Large intestine (tissue), 3 donors: ENCODE measurements around the gene PDZK1IP1. TPM values are rescaled to one million over a fixed set of nuclear protein-coding genes. Genes with fewer than 3 reads are reported as not detected.
A peak's percentile ranks its signal among the peaks of the same experiment; 100 is the strongest.

ENCODE experiments used
- DNase-seq, 2 donors: peaks; one replicate each; pipeline versions ENCODE4 v3.0.0 to v3.0.0-alpha.2; 2013
- H3K27ac ChIP-seq: one replicate; pipeline ENCODE4 v1.5.1; 2013; ENCODE audit warnings: low read length
- H3K27me3 ChIP-seq: 2 replicates; pipeline ENCODE4 v1.6.1; 2013; ENCODE audit warnings: low read length; ENCODE audit not compliant: control insufficient read depth, insufficient read depth
- H3K36me3 ChIP-seq: 2 replicates; pipeline ENCODE4 v1.6.1; 2013; ENCODE audit warnings: low read length; ENCODE audit not compliant: control insufficient read depth, insufficient read depth
- H3K4me1 ChIP-seq: one replicate; pipeline ENCODE4 v1.6.1; 2013; ENCODE audit warnings: low read length; ENCODE audit not compliant: control insufficient read depth, insufficient read depth
- H3K4me3 ChIP-seq: one replicate; pipeline ENCODE4 v1.5.1; 2013; ENCODE audit warnings: low read length
- H3K9me3 ChIP-seq: one replicate; pipeline ENCODE4 v1.6.1; 2013; ENCODE audit warnings: mild to moderate bottlenecking, low read depth, low read length, moderate library complexity; ENCODE audit not compliant: control insufficient read depth
- WGBS: methylation state at CpG from one replicate; pipeline ENCODE4 v1.1.5; 2013; ENCODE audit warnings: low lambda C conversion rate; ENCODE audit not compliant: insufficient coverage; 5-methylcytosine and 5-hydroxymethylcytosine counted together
- polyA plus RNA-seq: library from polyadenylated mRNA; unstranded; fragments of 120-200 nt; gene quantifications from one replicate; pipeline ENCODE4 v1.2.1, GENCODE V29; 2013

PDZK1IP1 gene
- polyA plus RNA-seq, 1 donor, result 14.6 TPM

DNA sequence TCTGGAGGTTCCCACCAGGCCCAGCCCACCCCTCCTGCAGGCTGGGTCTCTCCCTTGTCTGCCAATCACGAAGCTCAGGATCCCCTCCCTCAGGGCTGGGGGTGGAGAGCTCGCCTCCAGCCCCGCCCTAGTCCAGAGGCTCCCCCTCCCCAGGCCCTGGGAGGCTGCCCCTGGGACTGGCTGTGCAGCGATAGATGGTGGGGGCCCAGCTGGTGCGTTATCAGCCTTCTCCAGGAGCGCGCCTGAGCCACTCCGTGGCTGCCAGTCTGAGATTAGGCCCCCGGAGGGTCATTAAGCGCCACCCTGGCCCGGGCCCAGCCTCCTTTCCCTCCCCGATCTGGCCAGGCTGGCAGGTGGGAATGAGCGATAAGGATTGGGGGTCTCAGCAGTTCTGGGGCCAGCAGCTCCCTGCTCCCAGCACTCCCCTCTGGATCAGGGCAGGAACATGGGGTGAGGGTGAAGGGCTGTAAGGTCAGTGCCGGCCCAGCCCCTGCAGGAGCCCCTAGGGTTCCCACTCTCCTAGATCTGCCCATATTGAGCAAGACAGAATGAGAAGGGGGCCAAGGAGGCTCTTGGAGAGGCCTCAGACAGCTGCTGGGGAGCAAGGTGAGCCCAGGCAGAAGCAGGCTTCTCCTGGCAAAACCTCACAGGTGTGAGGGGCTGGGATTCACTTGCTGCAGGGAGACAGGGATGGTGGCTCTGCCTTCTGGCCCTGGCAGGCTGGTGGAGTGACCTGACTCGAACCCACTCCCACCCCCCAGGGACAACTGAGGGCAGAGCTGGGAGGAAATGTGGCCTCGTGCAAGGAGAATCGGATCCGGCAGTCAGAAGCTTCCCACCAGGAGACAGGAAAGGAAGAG lies 8.5 kb downstream of the PDZK1IP1 start:
- no peaks in the 10 kb centered on the region for H3K27me3 ChIP-seq
- peaks cover 44% of the 10 kb centered on the region for H3K4me1 ChIP-seq
- H3K27ac ChIP-seq, result peak overlapping the region; percentile 76
- H3K9me3 ChIP-seq, result peaks cover 4% of the 10 kb centered on the region
- no peak overlapping the region for H3K4me3 ChIP-seq
- H3K36me3 ChIP-seq, result no peaks in the 10 kb centered on the region
- DNase-seq, result peak; percentile 62 to 74
- no CpG with 5 or more reads among the region's 18 CpGs for WGBS

GRCh38 chr1:47180603-47181094 lies 9.2 kb downstream of the PDZK1IP1 start:
- Histone ChIP-seq H3K36me3 (no peaks in the 10 kb centered on the region), H3K27ac (peak overlapping the region; percentile 76), H3K27me3 (no peaks in the 10 kb centered on the region), H3K9me3 (peaks cover under 1% of the 10 kb centered on the region), H3K4me1 (peaks cover 39% of the 10 kb centered on the region), H3K4me3 (no peak overlapping the region)
- 40% methylated on average over 1 of the region's 3 CpGs for WGBS
- peak in 1 of 2 donors; percentile 39 for DNase-seq

DNA sequence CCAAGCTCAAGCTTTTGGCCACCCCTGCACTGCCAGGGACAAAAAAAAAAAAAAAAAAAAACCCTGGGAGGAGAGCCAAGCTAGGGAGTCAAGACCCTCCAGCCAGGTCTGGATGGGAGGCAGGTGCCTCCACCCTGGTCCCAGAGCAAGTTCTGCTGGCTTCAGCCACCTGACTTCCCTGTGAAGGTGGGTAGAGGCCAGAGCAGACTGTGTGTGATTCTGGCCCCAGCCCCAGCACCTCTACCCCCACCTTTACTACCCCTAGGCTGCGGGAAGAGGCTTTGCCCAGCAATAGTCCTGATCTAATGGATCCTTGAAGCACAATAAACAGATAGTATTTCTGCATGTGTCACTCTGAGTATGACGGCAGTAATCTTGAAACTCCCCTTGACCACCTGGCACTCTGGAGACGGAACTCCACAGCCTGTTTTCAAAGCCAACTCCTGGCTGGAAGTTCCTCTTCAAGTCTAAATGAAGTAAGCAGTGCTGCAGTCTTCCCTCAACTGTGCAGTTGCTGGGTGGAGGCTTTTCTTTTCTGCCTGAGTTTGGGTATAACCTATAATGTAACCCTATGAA lies 9.8 kb downstream of the PDZK1IP1 start:
- Histone ChIP-seq H3K36me3 (no peaks in the 10 kb centered on the region), H3K27ac (peak overlapping the region; percentile 76), H3K9me3 (no peaks in the 10 kb centered on the region), H3K27me3 (no peaks in the 10 kb centered on the region), H3K4me1 (peaks cover 35% of the 10 kb centered on the region), H3K4me3 (no peak overlapping the region)
- WGBS, result no CpG with 5 or more reads among the region's 3 CpGs
- peak in 1 of 2 donors; percentile 40 for DNase-seq

DNA sequence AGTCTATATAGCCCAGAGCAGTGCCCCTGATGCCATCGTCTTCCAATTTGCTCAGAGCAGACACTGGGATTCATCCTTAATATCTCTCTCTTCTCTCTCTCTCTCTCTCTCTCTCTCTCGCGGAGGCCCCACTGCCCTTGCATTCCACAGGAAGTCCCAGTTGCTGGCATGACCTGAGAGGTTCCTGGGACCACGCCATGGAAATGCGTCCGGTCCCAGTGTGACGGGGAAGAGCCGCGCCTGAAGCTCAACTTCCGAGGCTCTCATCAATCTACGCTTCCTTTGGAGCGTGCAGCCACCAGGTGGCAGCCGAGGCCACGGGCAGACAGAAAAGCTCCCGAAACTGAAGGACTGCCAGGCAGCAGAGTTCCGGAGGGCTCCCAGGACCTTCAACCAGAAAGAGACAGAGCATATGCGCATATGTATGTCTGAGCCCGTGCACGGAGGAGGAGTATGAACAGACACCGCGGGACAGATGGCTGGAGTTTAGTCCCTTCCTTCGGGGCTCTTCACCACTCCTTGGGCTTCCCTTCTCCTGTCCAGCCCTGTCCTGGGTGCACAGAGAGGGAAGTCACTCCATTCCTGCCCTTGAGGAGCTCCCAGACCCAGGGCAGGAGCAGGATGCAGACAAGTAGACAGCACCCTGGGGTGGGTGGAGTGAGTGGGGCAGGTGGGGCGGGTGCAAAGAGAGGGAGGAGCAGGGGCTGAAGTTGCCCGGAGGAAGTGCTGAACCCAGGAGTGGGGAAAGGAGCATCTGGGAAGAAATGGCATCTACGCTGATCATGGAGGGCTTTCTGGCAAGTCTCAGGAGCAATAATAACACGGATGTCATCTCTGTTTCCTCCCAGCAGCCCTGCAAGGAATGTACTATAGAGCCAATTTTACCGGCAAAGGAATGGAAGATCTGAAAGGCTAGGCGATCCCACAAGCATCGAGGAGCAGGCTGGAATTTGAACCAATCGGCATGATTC lies 10.5 kb downstream of the PDZK1IP1 start:
- no CpG with 5 or more reads among the region's 30 CpGs for WGBS
- H3K36me3 ChIP-seq, result no peaks in the 10 kb centered on the region
- DNase-seq, result peak; percentile 95
- H3K27ac ChIP-seq, result peak overlapping the region; percentile 76
- no peaks in the 10 kb centered on the region for H3K9me3 ChIP-seq
- peaks cover 34% of the 10 kb centered on the region for H3K4me1 ChIP-seq
- no peaks in the 10 kb centered on the region for H3K27me3 ChIP-seq
- peak overlapping the region; percentile 36 for H3K4me3 ChIP-seq

GRCh38 chr1:47178654-47179016 lies 11.2 kb downstream of the PDZK1IP1 start:
- H3K36me3 ChIP-seq, result no peaks in the 10 kb centered on the region
- peak overlapping the region; percentile 36 for H3K4me3 ChIP-seq
- H3K27ac ChIP-seq, result peak overlapping the region; percentile 76
- no CpG with 5 or more reads among the region's 8 CpGs for WGBS
- DNase-seq, result peak in 1 of 2 donors; percentile 55
- H3K4me1 ChIP-seq, result peaks cover 34% of the 10 kb centered on the region
- no peaks in the 10 kb centered on the region for H3K9me3 ChIP-seq
- H3K27me3 ChIP-seq, result no peaks in the 10 kb centered on the region

DNA sequence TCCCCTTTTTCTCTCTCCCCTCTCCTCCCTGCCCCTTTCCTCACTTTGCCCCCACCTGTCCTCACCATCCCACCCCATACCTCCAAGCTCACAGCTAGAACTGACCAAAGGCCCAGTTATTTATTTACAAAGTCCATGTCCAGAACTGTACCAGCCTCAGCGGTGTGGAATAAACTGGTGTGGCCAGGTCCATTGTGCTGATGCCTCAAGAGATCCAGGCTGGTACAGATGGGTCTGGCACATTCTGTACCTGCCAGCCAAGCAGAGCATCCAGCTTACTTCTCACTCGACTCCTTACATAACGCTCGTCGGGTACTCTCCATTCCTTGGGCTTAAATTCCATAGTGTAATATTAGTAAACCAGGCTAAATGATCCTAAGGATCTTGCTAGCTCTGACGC lies 11.8 kb downstream of the PDZK1IP1 start:
- no peak for DNase-seq
- no CpG with 5 or more reads among the region's 6 CpGs for WGBS

GRCh38 chr1:47175227-47175934 lies 14.5 kb downstream of the PDZK1IP1 start:
- Histone ChIP-seq H3K27ac (no peak overlapping the region), H3K27me3 (no peaks in the 10 kb centered on the region), H3K4me3 (no peak overlapping the region), H3K36me3 (no peaks in the 10 kb centered on the region), H3K4me1 (peaks cover 18% of the 10 kb centered on the region), H3K9me3 (no peaks in the 10 kb centered on the region)
- peak in 1 of 2 donors; percentile 56 for DNase-seq
- 33% methylated on average over 3 of the region's 11 CpGs for WGBS

More for the DNA sequence above, 11.8 kb downstream of the PDZK1IP1 start:
- Histone ChIP-seq H3K4me3 (no peak overlapping the region), H3K36me3 (no peaks in the 10 kb centered on the region), H3K4me1 (peaks cover 34% of the 10 kb centered on the region), H3K27me3 (no peaks in the 10 kb centered on the region), H3K27ac (no peak overlapping the region), H3K9me3 (no peaks in the 10 kb centered on the region)

- Histone ChIP-seq H3K4me3 (no peak overlapping the region), H3K27ac (no peak overlapping the region), H3K9me3 (no peaks in the 10 kb centered on the region), H3K36me3 (no peaks in the 10 kb centered on the region), H3K27me3 (no peaks in the 10 kb centered on the region), H3K4me1 (peaks cover 10% of the 10 kb centered on the region)
- DNase-seq, result no peak
Measured at GRCh38 chr1:47174656-47175020, 15.2 kb downstream of the PDZK1IP1 start.

DNA sequence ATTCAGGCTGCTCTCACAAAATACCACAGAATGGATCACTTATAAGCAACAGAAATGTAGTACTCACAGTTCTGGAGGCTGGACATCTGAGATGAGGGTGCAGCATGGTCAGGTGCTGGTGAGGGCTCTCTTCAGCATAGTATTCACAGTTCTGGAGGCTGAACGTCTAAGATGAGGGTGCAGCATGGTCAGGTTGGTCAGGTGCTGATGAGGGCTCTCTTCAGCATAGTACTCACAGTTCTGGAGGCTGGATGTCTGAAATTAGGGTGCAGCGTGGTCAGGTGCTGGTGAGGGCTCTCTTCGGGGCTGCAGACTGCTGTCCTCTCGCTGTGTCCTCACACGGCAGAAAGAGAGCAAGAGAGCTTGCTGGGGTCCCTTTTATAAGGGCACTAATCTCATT lies 17.1 kb downstream of the PDZK1IP1 start:
- DNase-seq, result no peak
- H3K36me3 ChIP-seq, result no peaks in the 10 kb centered on the region
- no CpG with 5 or more reads among the region's 5 CpGs for WGBS
- no peaks in the 10 kb centered on the region for H3K9me3 ChIP-seq
- no peaks in the 10 kb centered on the region for H3K4me1 ChIP-seq
- H3K27me3 ChIP-seq, result no peaks in the 10 kb centered on the region
- H3K27ac ChIP-seq, result no peak overlapping the region
- no peak overlapping the region for H3K4me3 ChIP-seq

DNA sequence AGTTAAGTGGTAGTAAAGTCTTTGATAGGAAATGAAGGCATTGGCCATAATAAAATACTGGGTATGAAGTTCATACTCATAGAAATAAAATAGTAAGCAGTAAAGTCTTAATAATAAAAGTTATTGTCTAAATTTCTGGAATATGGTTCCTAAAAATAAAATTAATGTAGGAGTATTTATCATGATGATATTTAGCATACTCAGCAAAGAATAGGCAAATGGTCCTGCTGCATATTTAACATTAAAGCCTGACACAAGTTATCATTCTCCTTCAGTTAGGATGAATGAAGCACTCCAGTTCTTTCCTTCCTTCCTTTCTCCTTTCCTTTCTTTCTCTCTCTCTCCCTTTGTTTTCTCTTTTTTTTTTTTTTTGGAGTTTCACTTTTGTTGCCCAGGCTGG lies 25.3 kb downstream of the PDZK1IP1 start:
- H3K4me3 ChIP-seq, result no peak overlapping the region
- H3K27me3 ChIP-seq, result no peaks in the 10 kb centered on the region
- H3K36me3 ChIP-seq, result no peaks in the 10 kb centered on the region
- no peak overlapping the region for H3K27ac ChIP-seq
- H3K4me1 ChIP-seq, result no peaks in the 10 kb centered on the region
- no peak for DNase-seq
- no peaks in the 10 kb centered on the region for H3K9me3 ChIP-seq
